ENCODE measurements around the gene PHF12. TPM values are rescaled to one million over a fixed set of nuclear protein-coding genes. Genes with fewer than 3 reads are reported as not detected.
"Not testable (repeated sequence)": the region's sequence is repeated elsewhere in the genome, so short reads cannot be mapped to it uniquely, and the experiment has no call there.

The PHF12 gene
- total RNA-seq, 1 donor from 2014 or later, result 56.1 TPM

GRCh38 chr17:28907709-28908475 lies 43.4 kb downstream of the PHF12 start:
- H3K36me3 Mint-ChIP-seq (ENCODE audit: low read depth, unreplicated experiment), result peaks cover 64% of the 10 kb centered on the region
- no peaks in the 10 kb centered on the region for H3K9me3 Mint-ChIP-seq (ENCODE audit: unreplicated experiment)
- H3K27me3 Mint-ChIP-seq (ENCODE audit: unreplicated experiment), result peaks cover 14% of the 10 kb centered on the region
- no peak overlapping the region for H3K4me3 Mint-ChIP-seq (ENCODE audit: unreplicated experiment)
- H3K4me1 Mint-ChIP-seq (ENCODE audit: unreplicated experiment), result peaks cover 6% of the 10 kb centered on the region
- no peak for TF ChIP-seq CTCF (IDR thresholded peaks at IDR 0.05; ENCODE audit: unreplicated experiment)
- no peak for DNase-seq (ENCODE audit: low spot score)
- no peak overlapping the region for H3K27ac Mint-ChIP-seq (ENCODE audit: unreplicated experiment)

GRCh38 chr17:28906706-28907438 lies 44.4 kb downstream of the PHF12 start:
- peaks cover 55% of the 10 kb centered on the region for H3K36me3 Mint-ChIP-seq (ENCODE audit: low read depth, unreplicated experiment)
- no peak for DNase-seq (ENCODE audit: low spot score)
- no peak for TF ChIP-seq CTCF (IDR thresholded peaks at IDR 0.05; ENCODE audit: unreplicated experiment)
- peak overlapping the region; percentile 42 for H3K4me3 Mint-ChIP-seq (ENCODE audit: unreplicated experiment)
- H3K27ac Mint-ChIP-seq (ENCODE audit: unreplicated experiment), result no peak overlapping the region
- H3K27me3 Mint-ChIP-seq (ENCODE audit: unreplicated experiment), result peaks cover 14% of the 10 kb centered on the region
- no peaks in the 10 kb centered on the region for H3K9me3 Mint-ChIP-seq (ENCODE audit: unreplicated experiment)
- peaks cover 10% of the 10 kb centered on the region for H3K4me1 Mint-ChIP-seq (ENCODE audit: unreplicated experiment)

- H3K4me3 Mint-ChIP-seq (ENCODE audit: unreplicated experiment), result peak overlapping the region; percentile 42
- no peak for TF ChIP-seq CTCF (IDR thresholded peaks at IDR 0.05; ENCODE audit: unreplicated experiment)
- DNase-seq (ENCODE audit: low spot score), result no peak
- peaks cover 54% of the 10 kb centered on the region for H3K36me3 Mint-ChIP-seq (ENCODE audit: low read depth, unreplicated experiment)
- H3K4me1 Mint-ChIP-seq (ENCODE audit: unreplicated experiment), result peaks cover 14% of the 10 kb centered on the region
- H3K27ac Mint-ChIP-seq (ENCODE audit: unreplicated experiment), result no peak overlapping the region
- H3K9me3 Mint-ChIP-seq (ENCODE audit: unreplicated experiment), result no peaks in the 10 kb centered on the region
- peaks cover 14% of the 10 kb centered on the region for H3K27me3 Mint-ChIP-seq (ENCODE audit: unreplicated experiment)
Observed at GRCh38 chr17:28906276-28906675, 45.0 kb downstream of the PHF12 start.

GRCh38 chr17:28904800-28905199 lies 46.5 kb downstream of the PHF12 start:
- Mint-ChIP-seq H3K4me3 (ENCODE audit: unreplicated experiment) (peak overlapping the region; percentile 45), H3K27ac (ENCODE audit: unreplicated experiment) (peak overlapping the region; percentile 75)

GRCh38 chr17:28903546-28903841 lies 47.8 kb downstream of the PHF12 start:
- not testable (repeated sequence) for H3K9me3 Mint-ChIP-seq (ENCODE audit: unreplicated experiment)

More at GRCh38 chr17:28904800-28905199, 46.5 kb downstream of the PHF12 start:
- Mint-ChIP-seq H3K27me3 (ENCODE audit: unreplicated experiment) (peaks cover 16% of the 10 kb centered on the region), H3K4me1 (ENCODE audit: unreplicated experiment) (peaks cover 14% of the 10 kb centered on the region), H3K36me3 (ENCODE audit: low read depth, unreplicated experiment) (peaks cover 42% of the 10 kb centered on the region), H3K9me3 (ENCODE audit: unreplicated experiment) (no peaks in the 10 kb centered on the region)
- TF ChIP-seq CTCF (IDR thresholded peaks at IDR 0.05; ENCODE audit: unreplicated experiment), result no peak
- no peak for DNase-seq (ENCODE audit: low spot score)

More at GRCh38 chr17:28903546-28903841, 47.8 kb downstream of the PHF12 start:
- H3K36me3 Mint-ChIP-seq (ENCODE audit: low read depth, unreplicated experiment), result peaks cover 36% of the 10 kb centered on the region
- DNase-seq (ENCODE audit: low spot score); H3K27ac Mint-ChIP-seq (ENCODE audit: unreplicated experiment): not testable (repeated sequence)
- H3K4me3 Mint-ChIP-seq (ENCODE audit: unreplicated experiment), result peak overlapping the region; percentile 76
- peaks cover 18% of the 10 kb centered on the region for H3K27me3 Mint-ChIP-seq (ENCODE audit: unreplicated experiment)
- H3K4me1 Mint-ChIP-seq (ENCODE audit: unreplicated experiment), result peaks cover 14% of the 10 kb centered on the region

All from endothelial cell (in vitro differentiated cells).